Pancreas (tissue), 10 donors: ENCODE data around the gene CIRBP. TPM values are rescaled to one million over a fixed set of nuclear protein-coding genes. Genes with fewer than 3 reads are reported as not detected.
A peak's percentile ranks its signal among the peaks of the same experiment; 100 is the strongest.

Source experiments
- ATAC-seq, 4 donors: fragments of 200-7000 bp; cut with Tn5 transposase; one replicate each; pipeline versions ENCODE4 v1.8.0 to v1.9.1; 2020; ENCODE audit warnings: mild to moderate bottlenecking in 4 of 4, moderate library complexity in 4 of 4
- DNase-seq, 6 donors: peaks; one replicate each; pipeline ENCODE4 v3.0.0-alpha.2; 2020
- FAIRE-seq: peaks from 2 replicates; lab custom pipeline; 2012; peaks lifted over from hg19 to GRCh38; lab: Jason Lieb, UNC
- H3K27ac ChIP-seq, 4 donors: fragments of 200-600 bp; sonication (generic); 1 replicate in 3 of 4; 2 replicates in 1 of 4; pipeline versions ENCODE4 v1.5.0 to v1.8.0; 2020
- H3K27me3 ChIP-seq, 4 donors: fragments of 200-600 bp; one replicate each; pipeline ENCODE4 v1.8.0; 2021
- H3K36me3 ChIP-seq, 3 donors: fragments of 200-600 bp; sonication (generic) in 1 of 3; one replicate each; pipeline versions ENCODE4 v1.5.0 to v1.8.0; 2020 to 2021
- H3K4me1 ChIP-seq, 3 donors: fragments of 200-600 bp; one replicate each; pipeline ENCODE4 v1.8.0; 2021
- H3K4me3 ChIP-seq, 4 donors: fragments of 200-600 bp; sonication (generic) in 2 of 4; one replicate each; pipeline versions ENCODE4 v1.5.0 to v1.8.0; 2020 to 2021
- H3K9me3 ChIP-seq, 4 donors: fragments of 200-600 bp; one replicate each; pipeline ENCODE4 v1.8.0; 2021
- WGBS, 2 donors: extraction: QIAGEN DNeasy Blood & Tissue Kit; methylation state at CpG; one replicate each; pipeline ENCODE4 v1.1.7; 2013; 5-methylcytosine and 5-hydroxymethylcytosine counted together
- intact Hi-C, 3 donors: fragments of 100-400 bp; cut with DNase I; formaldehyde crosslinking; loops; one replicate each; pipeline versions ENCODE4 v1.11.1 to v1.14.2; 2022
- polyA plus RNA-seq, 2 donors: library from polyadenylated mRNA; stranded (reverse); fragments of 200-250 nt; gene quantifications; one replicate each; pipeline ENCODE4 v1.2.3, GENCODE V29; 2013
- total RNA-seq, 6 donors: library from RNA; stranded (reverse); fragmentation: NEBNext Ultra II Directional in 4 of 6; extraction: Animal tissue kit (Norgen Biotek cat#: 25700) in 4 of 6; gene quantifications; one replicate each; pipeline versions ENCODE4 v1.2.1 to v1.2.4, GENCODE V29; 2021 to 2023
- TF ChIP-seq, protein P1 (sequence below), 4 donors: fragments of 200-600 bp; sonication (generic) in 3 of 4; IDR thresholded peaks; one replicate each; pipeline versions ENCODE4 v1.5.0 to v1.8.0; 2021; ENCODE audit warnings: antibody characterized with exemption in 4 of 4
- donor health status: healthy with polysubstance abuse.
- donor health status: DM: no; HTN: no; CAD: no; lungs with moderate emphysema.
- donor health status: DM: no; HTN: no; CAD: no.
- donor health status: control.
- donor health status: control.
- donor health status: Bipolar disorder and iron deficiency.
- donor health status: DM: yes; HTN: yes; CAD: no.
- donor health status: DM: no; HTN: no; CAD: no.
- donor health status: DM: no; HTN: no; CAD: no.
- donor health status: DM: yes; HTN: yes; CAD: no.

The CIRBP gene
- total and polyA plus RNA-seq, 8 donors: 232 to 1,009 (median 539) TPM

DNA sequence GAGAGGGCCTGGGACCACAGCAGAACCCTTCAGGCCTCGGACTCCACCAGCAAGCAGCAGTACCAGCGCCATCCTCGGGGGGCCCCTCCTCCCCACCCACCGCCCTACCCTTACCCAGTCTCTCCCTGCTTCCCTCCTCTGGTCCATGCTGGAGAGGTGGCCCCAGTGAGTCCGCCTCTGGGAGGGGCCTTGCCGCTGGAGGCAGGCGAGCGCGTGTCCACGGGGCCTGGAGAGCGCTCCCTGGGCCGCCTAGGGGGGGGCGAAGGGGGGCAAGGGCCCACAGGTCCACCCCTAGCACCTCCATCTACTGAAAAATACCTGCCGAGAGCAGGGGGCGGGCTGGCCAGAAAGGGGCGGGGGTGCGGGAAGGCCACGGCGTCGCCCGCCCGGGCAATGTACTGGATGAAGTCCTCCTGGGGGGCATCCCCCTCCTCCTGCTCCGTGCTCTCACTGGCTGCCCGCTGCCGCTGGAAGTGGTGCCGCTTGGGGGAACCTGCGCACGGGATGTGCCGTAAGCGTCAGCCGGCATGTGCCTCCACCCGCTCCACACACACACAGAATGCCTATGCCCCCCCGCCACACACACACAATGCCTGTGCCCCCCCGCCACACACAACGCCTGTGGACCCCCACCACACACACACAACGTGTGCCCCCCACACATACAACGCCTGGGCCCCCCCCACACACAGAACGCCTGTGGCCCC, 38.2 kb upstream of the CIRBP start:
- ATAC-seq (no peak), FAIRE-seq (no peak), DNase-seq (no peak)
- TF ChIP-seq, protein P1, sequence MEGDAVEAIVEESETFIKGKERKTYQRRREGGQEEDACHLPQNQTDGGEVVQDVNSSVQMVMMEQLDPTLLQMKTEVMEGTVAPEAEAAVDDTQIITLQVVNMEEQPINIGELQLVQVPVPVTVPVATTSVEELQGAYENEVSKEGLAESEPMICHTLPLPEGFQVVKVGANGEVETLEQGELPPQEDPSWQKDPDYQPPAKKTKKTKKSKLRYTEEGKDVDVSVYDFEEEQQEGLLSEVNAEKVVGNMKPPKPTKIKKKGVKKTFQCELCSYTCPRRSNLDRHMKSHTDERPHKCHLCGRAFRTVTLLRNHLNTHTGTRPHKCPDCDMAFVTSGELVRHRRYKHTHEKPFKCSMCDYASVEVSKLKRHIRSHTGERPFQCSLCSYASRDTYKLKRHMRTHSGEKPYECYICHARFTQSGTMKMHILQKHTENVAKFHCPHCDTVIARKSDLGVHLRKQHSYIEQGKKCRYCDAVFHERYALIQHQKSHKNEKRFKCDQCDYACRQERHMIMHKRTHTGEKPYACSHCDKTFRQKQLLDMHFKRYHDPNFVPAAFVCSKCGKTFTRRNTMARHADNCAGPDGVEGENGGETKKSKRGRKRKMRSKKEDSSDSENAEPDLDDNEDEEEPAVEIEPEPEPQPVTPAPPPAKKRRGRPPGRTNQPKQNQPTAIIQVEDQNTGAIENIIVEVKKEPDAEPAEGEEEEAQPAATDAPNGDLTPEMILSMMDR (IDR thresholded peaks at IDR 0.05): no peak
- Histone ChIP-seq H3K9me3 (no peaks in the 10 kb centered on the region), H3K4me3 (no peak overlapping the region), H3K4me1 (peaks cover 15 to 23% (median 19%) of the 10 kb centered on the region in 3 donors), H3K27ac (no peak overlapping the region), H3K36me3 (peaks cover 0 to 8% (median 5%) of the 10 kb centered on the region in 3 donors), H3K27me3 (no peaks in the 10 kb centered on the region)
- intact Hi-C loops: no loop called here
- 79% methylated on average over 32 to 38 of the region's 38 CpGs for WGBS, 2 donors

DNA sequence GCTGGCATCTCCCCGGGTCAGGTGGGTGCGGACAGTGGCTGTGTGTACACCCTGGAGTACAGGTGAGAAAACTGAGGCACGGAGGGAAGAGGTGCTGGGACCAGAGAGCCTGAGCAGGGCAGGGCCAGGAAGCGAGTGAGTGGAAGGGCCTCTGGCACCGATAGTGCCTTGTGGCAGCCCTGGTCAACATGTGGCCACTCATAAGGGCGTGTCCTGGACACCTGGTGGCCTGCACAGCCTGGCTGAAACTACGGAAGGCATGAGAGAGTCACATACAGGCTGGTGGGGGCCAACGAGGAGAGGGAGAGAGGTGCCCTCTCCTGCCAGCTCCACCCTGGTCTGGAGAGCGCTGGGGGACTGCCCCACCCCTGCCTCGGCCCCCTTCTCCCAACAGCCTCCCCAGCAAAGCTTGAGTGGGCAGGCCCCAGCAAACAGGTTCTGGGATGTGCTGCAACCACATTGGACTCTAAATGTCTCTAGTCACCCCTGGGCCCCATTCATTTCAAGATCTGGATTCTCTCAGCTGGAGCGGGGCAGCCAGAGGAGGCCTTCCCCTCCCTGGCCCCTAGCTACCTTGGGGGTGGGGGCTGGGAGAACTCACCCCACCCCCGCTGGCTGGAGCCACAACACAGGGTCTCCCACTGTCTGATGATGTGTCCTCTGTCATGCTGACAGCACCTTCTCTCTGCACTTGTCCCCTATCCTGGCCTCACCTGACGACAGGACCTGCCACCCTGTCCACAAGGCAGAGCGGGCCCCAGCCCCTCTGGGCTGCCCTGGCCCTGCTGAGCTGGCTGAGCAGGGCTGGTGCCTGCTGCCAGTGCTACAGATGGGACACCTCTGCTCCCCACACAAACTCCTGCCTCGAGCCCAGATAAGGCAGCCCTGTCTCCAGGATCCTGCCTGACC, 37.1 kb upstream of the CIRBP start:
- TF ChIP-seq, protein P1 (IDR thresholded peaks at IDR 0.05): no peak
- peak overlapping the region in 2 of 4 donors; percentile 49 to 51 for H3K27ac ChIP-seq
- 68 to 74% methylated on average over 15 of the region's 15 CpGs for WGBS, 2 donors
- H3K27me3 ChIP-seq: no peaks in the 10 kb centered on the region
- H3K4me1 ChIP-seq: peaks cover 15 to 23% (median 20%) of the 10 kb centered on the region in 3 donors
- DNase-seq (no peak), FAIRE-seq (no peak), ATAC-seq (peak; percentile 40 to 59 (median 44))
- H3K9me3 ChIP-seq: no peaks in the 10 kb centered on the region
- peaks cover 0 to 8% (median 0%) of the 10 kb centered on the region in 3 donors for H3K36me3 ChIP-seq
- intact Hi-C loops: no loop called here
- no peak overlapping the region for H3K4me3 ChIP-seq

DNA sequence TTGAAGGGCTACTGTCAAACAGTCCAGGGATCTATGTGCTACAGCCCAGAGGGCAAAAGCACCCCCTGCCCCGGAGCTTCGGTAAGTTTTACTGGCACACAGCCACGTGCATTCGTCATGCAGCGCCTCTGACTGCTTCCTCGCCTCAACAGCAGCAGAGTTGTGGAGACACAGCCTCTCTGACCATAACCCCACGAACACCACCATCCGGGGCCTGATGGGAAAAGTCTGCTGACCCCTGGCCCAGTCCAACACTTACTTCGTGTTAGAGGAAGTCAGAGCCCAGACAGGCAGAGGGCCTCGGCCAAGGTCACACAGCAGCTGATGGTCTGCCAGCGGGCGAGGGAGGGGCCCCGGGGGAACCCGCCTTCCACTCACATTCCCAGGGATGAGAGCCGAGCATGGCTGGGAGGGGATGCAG, 36.5 kb upstream of the CIRBP start:
- peak in 1 of 6 donors; percentile 60 for DNase-seq
- intact Hi-C loops: no loop called here
- peaks cover 15 to 24% (median 23%) of the 10 kb centered on the region in 3 donors for H3K4me1 ChIP-seq
- H3K4me3 ChIP-seq: no peak overlapping the region
- H3K27me3 ChIP-seq: no peaks in the 10 kb centered on the region
- H3K27ac ChIP-seq: peak overlapping the region in 2 of 4 donors; percentile 49 to 51
- FAIRE-seq: no peak
- 10% methylated on average over 15 of the region's 15 CpGs for WGBS, 2 donors
- TF ChIP-seq, protein P1 (IDR thresholded peaks at IDR 0.05): no peak
- H3K36me3 ChIP-seq: peaks cover 0 to 5% (median 0%) of the 10 kb centered on the region in 3 donors
- ATAC-seq: peak; percentile 36 to 74 (median 54)
- H3K9me3 ChIP-seq: no peaks in the 10 kb centered on the region

DNA sequence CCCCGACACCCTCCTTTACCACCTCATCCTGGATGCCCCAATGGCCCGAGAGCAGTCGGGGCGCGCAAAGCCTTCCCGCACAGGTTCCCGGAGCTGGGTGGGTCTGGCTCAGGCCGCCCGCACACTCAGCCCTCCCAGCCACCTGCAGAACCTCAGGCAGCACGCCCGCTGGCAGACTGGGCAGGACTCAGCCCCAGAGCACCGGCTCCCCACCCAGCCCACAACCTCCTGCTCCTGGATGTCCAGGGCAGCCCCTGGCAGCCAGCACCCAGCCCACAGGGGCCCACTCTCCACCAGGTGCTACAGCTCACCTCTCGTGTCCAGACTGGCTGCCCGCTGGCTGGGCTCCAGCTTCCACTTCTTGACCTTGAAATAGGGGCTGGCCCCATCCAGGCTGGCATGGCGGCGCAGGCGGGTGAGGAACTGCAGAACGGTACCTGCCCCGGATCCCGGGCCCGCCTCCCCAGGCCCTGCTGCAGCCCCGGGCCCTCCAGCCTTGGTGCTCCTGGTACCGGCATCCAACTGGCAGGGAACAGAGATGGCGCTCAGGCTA, 35.9 kb upstream of the CIRBP start:
- intact Hi-C loops: no loop called here
- FAIRE-seq: no peak
- peak overlapping the region in 1 of 4 donors; percentile 51 for H3K27ac ChIP-seq
- H3K9me3 ChIP-seq: no peaks in the 10 kb centered on the region
- DNase-seq: peak in 5 of 6 donors; percentile 79 to 88 (median 81)
- peaks cover 15 to 24% (median 23%) of the 10 kb centered on the region in 3 donors for H3K4me1 ChIP-seq
- ATAC-seq: peak; percentile 28 to 70 (median 54)
- no peak overlapping the region for H3K4me3 ChIP-seq
- TF ChIP-seq, protein P1 (IDR thresholded peaks at IDR 0.05): no peak
- WGBS, 2 donors: 36% methylated on average over 23 to 24 of the region's 24 CpGs
- H3K27me3 ChIP-seq: no peaks in the 10 kb centered on the region
- no peaks in the 10 kb centered on the region for H3K36me3 ChIP-seq
